Kidney epithelial cell (primary cell): ENCODE results near the gene UBR4. TPM values are rescaled to one million over a fixed set of nuclear protein-coding genes. Genes with fewer than 3 reads are reported as not detected.

Source experiments
- DNase-seq: peaks from one replicate; pipeline ENCODE4 v3.0.0-alpha.2; 2010; ENCODE audit warnings: low read depth
- H3K27me3 ChIP-seq: 2 replicates; pipeline ENCODE4 v1.6.0; 2011; ENCODE audit warnings: low read length; ENCODE audit not compliant: control insufficient read depth, insufficient read depth
- H3K36me3 ChIP-seq: 2 replicates; pipeline ENCODE4 v1.5.1; 2011; ENCODE audit warnings: low read length; ENCODE audit not compliant: control insufficient read depth, insufficient read depth
- H3K4me3 ChIP-seq: 2 replicates; pipeline ENCODE4 v1.5.1; 2011; ENCODE audit warnings: low read depth, mild to moderate bottlenecking, control low read depth, low read length
- total RNA-seq: library from RNA; depleted of rRNA; stranded (reverse); fragments of >200 nt; gene quantifications from 2 replicates; pipeline ENCODE4 v1.2.3, GENCODE V29; 2015
- TF ChIP-seq, protein P1 (sequence below): IDR thresholded peaks from 2 replicates; pipeline ENCODE4 v1.5.1; 2011; ENCODE audit warnings: mild to moderate bottlenecking, moderate library complexity, low read length, control low read depth, inconsistent platforms; ENCODE audit not compliant: insufficient read depth, poor library complexity, severe bottlenecking

UBR4 gene
- total RNA-seq, 1 donor from 2014 or later = 125 TPM

GRCh38 chr1:19084206-19084738 is 125.8 kb downstream of the UBR4 start:
- peaks cover 6% of the 10 kb centered on the region for H3K36me3 ChIP-seq
- no peak for DNase-seq
- no peak overlapping the region for H3K4me3 ChIP-seq
- TF ChIP-seq, protein P1, sequence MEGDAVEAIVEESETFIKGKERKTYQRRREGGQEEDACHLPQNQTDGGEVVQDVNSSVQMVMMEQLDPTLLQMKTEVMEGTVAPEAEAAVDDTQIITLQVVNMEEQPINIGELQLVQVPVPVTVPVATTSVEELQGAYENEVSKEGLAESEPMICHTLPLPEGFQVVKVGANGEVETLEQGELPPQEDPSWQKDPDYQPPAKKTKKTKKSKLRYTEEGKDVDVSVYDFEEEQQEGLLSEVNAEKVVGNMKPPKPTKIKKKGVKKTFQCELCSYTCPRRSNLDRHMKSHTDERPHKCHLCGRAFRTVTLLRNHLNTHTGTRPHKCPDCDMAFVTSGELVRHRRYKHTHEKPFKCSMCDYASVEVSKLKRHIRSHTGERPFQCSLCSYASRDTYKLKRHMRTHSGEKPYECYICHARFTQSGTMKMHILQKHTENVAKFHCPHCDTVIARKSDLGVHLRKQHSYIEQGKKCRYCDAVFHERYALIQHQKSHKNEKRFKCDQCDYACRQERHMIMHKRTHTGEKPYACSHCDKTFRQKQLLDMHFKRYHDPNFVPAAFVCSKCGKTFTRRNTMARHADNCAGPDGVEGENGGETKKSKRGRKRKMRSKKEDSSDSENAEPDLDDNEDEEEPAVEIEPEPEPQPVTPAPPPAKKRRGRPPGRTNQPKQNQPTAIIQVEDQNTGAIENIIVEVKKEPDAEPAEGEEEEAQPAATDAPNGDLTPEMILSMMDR = no peak
- H3K27me3 ChIP-seq = no peaks in the 10 kb centered on the region

DNA sequence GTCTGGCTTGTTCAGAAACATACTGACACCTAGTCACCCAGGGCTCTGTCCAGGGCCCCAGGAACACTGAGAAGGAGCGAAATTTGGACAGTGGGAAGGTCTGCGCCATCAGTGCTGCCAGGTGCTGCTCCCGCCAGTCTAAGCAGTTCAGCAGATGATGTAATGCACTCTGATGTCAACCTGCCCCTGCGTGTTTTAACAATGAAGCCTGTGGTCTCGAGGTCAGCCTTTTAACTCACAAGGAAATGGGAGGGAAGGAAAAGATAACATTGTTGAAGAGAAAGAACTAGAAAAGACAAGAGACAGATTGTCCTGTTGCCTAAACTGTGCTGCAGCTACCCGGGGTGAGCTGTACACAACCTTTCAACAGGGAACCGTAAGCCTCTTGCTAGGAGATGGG is 127.0 kb downstream of the UBR4 start:
- no peaks in the 10 kb centered on the region for H3K27me3 ChIP-seq
- TF ChIP-seq, protein P1 = no peak
- H3K4me3 ChIP-seq = no peak overlapping the region
- peak; percentile 64 for DNase-seq
- H3K36me3 ChIP-seq = peaks cover 5% of the 10 kb centered on the region

DNA sequence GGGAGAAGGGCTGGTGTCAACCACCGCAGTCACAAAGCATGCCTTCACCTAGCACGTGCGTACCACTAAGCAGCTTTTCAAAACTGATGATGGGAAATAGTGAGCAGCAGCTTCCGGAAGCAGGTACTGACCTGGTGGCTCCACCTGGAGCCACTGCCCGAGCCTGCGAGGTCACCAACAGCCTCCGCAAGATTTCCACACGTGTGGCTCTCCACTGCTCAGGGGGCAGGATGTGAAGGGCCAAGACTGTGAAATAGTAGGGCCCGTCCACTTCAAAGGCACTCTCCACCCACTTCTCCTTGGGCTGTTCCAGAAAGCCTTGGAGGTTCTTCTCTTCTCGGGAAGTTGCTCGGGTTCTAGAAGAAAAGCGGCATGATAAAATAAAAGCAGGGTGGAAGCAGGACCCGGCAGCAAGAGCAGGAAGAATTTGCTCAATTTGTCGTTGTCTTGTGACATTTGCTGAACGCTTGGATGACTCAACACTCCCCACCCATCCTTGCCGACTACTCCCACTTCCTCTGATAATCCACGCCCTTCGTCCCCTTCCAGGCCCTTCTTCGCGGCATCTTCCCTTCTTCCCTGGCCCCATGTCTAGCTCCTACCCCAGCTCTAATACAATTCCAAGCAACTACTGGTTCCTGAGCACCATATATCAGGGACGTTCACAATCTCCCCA is 128.7 kb downstream of the UBR4 start:
- no peak overlapping the region for H3K4me3 ChIP-seq
- H3K36me3 ChIP-seq = peaks cover 5% of the 10 kb centered on the region
- DNase-seq = no peak
- H3K27me3 ChIP-seq = no peaks in the 10 kb centered on the region
- TF ChIP-seq, protein P1 = no peak

DNA sequence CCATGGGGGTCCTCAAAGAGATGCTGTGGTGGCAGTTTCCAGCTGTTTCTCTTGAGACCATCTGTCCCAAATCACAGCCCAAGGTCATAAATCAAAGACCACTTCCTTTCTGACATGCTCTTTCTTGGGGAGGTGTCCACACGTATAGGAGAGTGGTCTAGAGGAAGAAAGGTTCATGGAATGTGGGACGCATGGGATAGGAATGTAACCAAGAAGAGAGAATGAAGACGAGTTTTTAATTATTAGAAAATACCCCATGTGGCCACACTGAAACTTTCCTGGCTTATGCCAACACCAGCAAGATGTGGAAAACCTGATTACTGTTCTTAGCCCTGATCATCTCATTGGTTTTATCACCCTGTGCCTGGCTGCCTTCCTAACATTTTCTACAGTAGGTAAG is 129.3 kb downstream of the UBR4 start:
- H3K27me3 ChIP-seq = no peaks in the 10 kb centered on the region
- H3K4me3 ChIP-seq = no peak overlapping the region
- H3K36me3 ChIP-seq = peaks cover 3% of the 10 kb centered on the region
- TF ChIP-seq, protein P1 = no peak
- no peak for DNase-seq

DNA sequence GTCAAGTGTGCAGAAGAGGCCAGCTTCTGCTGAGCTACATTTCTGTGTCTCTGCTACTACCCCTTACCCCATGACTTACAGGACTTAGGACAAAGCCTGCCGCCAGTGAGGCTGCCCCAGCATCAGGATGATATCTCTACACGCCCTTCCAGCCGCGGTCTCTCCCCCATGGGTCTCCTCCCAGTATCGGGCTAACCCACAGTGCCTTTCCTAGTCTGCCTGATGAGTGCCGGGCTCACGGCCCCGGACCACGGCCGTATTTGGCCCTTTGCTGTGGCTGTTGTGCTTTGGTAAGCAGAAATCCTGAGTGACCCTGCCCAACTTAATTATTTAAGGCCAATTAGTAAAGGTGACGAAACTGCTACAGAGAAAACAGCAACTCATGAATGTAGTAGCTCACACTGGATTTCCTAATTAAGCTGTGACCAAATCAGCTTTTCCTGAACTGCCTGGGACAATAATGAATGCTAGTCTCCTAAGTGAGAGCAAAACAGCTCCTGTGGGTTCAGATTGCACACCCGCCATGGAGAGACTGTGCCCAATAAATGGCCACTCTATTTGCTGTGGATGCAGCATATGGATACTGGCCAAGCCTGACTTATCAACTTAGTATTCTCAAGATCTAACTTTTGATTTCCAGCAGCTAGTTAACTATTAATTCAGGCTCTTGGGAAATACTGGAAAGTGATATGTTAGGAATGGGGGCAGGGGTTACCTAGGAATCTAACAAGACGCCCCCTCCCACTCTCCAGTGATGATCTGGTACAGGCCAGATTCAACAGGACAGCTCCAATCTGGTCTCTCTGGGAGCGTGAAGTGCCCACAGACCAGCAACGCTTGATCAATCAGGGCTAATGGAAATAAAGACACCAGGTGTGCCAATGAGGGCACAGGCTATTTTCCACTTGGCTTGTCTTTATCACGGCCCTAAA is 130.3 kb downstream of the UBR4 start:
- Histone ChIP-seq H3K36me3 (peaks cover 3% of the 10 kb centered on the region), H3K4me3 (no peak overlapping the region), H3K27me3 (no peaks in the 10 kb centered on the region)
- TF ChIP-seq, protein P1 = no peak
- DNase-seq = peak; percentile 86
